ENCODE results near the gene IRF7.

DNA sequence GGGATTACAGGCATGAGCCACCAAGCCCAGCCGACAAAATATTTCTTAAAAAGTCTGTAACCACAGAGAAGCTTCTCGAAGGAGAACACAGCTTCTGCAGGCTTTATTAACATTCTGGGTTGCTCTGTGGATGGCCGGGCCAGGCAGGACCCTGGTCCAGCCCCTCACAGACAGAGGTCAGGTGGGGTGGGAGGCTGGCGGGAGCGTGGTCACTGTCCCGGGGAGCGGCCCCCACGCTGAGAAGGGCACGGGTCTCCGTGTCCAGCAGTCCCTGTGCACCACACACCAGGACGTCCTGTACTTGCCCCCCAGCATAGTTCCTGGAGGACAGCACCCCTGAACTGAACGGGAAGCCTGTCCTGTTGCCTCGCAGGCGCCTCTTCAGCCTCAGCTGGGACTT lies 40.7 kb upstream of the IRF7 start:
- TF ChIP-seq, protein P1, sequence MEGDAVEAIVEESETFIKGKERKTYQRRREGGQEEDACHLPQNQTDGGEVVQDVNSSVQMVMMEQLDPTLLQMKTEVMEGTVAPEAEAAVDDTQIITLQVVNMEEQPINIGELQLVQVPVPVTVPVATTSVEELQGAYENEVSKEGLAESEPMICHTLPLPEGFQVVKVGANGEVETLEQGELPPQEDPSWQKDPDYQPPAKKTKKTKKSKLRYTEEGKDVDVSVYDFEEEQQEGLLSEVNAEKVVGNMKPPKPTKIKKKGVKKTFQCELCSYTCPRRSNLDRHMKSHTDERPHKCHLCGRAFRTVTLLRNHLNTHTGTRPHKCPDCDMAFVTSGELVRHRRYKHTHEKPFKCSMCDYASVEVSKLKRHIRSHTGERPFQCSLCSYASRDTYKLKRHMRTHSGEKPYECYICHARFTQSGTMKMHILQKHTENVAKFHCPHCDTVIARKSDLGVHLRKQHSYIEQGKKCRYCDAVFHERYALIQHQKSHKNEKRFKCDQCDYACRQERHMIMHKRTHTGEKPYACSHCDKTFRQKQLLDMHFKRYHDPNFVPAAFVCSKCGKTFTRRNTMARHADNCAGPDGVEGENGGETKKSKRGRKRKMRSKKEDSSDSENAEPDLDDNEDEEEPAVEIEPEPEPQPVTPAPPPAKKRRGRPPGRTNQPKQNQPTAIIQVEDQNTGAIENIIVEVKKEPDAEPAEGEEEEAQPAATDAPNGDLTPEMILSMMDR (IDR thresholded peaks at IDR 0.05), result no peak
- no peak for TF ChIP-seq POLR2A (IDR thresholded peaks at IDR 0.05)
